A673 (cell line): ENCODE results near the gene AP2M1. TPM values are rescaled to one million over a fixed set of nuclear protein-coding genes. Genes with fewer than 3 reads are reported as not detected.

Source experiments
- BruUV-seq: library from RNA; stranded (reverse); fragments of 400-500 nt; replicated peaks from 2 replicates; lab custom pipeline; 2021; lab: Mats Ljungman, UMichigan
- CTCF ChIA-PET: fragments of 300-600 bp; sonication (Branson Sonifier 250); formaldehyde crosslinking; loops from one replicate; lab custom pipeline; 2022; ENCODE audit warnings: antibody characterized with exemption; lab: Charles Lee
- POLR2A ChIA-PET: fragments of 300-600 bp; sonication (Branson Sonifier 250); formaldehyde crosslinking; loops from one replicate; lab custom pipeline; 2022; ENCODE audit warnings: antibody characterized with exemption; ENCODE audit not compliant: low non-redundant PET; lab: Charles Lee
- DNase-seq: peaks from one replicate; pipeline ENCODE4 v3.0.0-alpha.2; 2015; ENCODE audit warnings: low spot score
- H3K27ac ChIP-seq: fragments of 200-600 bp; sonication (generic); 2 replicates; pipeline ENCODE4 v1.5.1; 2016; ENCODE audit warnings: mixed run types, low read depth, mild to moderate bottlenecking, mixed read lengths, antibody characterized with exemption, low read length; ENCODE audit not compliant: poor library complexity, severe bottlenecking
- H3K27me3 ChIP-seq: fragments of 200-600 bp; sonication (generic); replicated peaks from 2 replicates; pipeline ENCODE4 v1.6.1; 2017; ENCODE audit warnings: mixed run types, low read depth, mild to moderate bottlenecking, mixed read lengths, antibody characterized with exemption, low read length; ENCODE audit not compliant: insufficient read depth, poor library complexity
- H3K36me3 ChIP-seq: fragments of 200-600 bp; sonication (generic); 2 replicates; pipeline ENCODE4 v1.6.1; 2016; ENCODE audit warnings: mixed run types, mild to moderate bottlenecking, mixed read lengths, antibody characterized with exemption, low read length; ENCODE audit not compliant: insufficient read depth, poor library complexity, severe bottlenecking
- H3K4me1 ChIP-seq: fragments of 200-600 bp; sonication (generic); 2 replicates; pipeline ENCODE4 v1.6.1; 2017; ENCODE audit warnings: mixed run types, mild to moderate bottlenecking, mixed read lengths, antibody characterized with exemption, low read length; ENCODE audit not compliant: insufficient read depth, poor library complexity, severe bottlenecking
- H3K4me3 ChIP-seq: fragments of 200-600 bp; sonication (generic); 2 replicates; pipeline ENCODE4 v1.5.1; 2016; ENCODE audit warnings: low read depth, mixed run types, mild to moderate bottlenecking, mixed read lengths, low read length; ENCODE audit not compliant: poor library complexity, severe bottlenecking
- H3K9me3 ChIP-seq: fragments of 200-600 bp; sonication (generic); 2 replicates; pipeline ENCODE4 v1.6.1; 2016; ENCODE audit warnings: mixed run types, low read depth, mild to moderate bottlenecking, mixed read lengths, antibody characterized with exemption, low read length; ENCODE audit not compliant: poor library complexity, severe bottlenecking
- CTCF ChIP-seq: fragments of 300-800, 200-600 bp; sonication (generic); conservative IDR thresholded peaks from 2 replicates; pipeline ENCODE4 v1.5.1; 2017; ENCODE audit warnings: low read depth, mild to moderate bottlenecking, antibody characterized with exemption, low read length, moderate library complexity, mixed read lengths
- EZH2 ChIP-seq: fragments of 200-600 bp; sonication (generic); IDR thresholded peaks from 2 replicates; pipeline ENCODE4 v1.6.1; 2017; ENCODE audit warnings: borderline replicate concordance, low read depth, mild to moderate bottlenecking, mixed read lengths, antibody characterized with exemption, low read length; ENCODE audit not compliant: poor library complexity, severe bottlenecking
- intact Hi-C: fragments of 100-400 bp; cut with micrococcal nuclease; formaldehyde crosslinking; loops from one replicate; pipeline ENCODE4 v1.10.0; 2022; ENCODE audit not compliant: unreplicated experiment
- total RNA-seq: library from RNA; stranded (reverse); gene quantifications from 2 replicates; pipeline ENCODE4 v1.2.3, GENCODE V29; 2021

AP2M1 gene
- total RNA-seq, 1 experiment from 2014 or later, result 419 TPM

GRCh38 chr3:184231671-184232070, 57.0 kb downstream of the AP2M1 start:
- Histone ChIP-seq H3K4me3 (no peak overlapping the region), H3K4me1 (peaks cover 5% of the 10 kb centered on the region), H3K9me3 (no peaks in the 10 kb centered on the region), H3K27me3 (peaks cover 51% of the 10 kb centered on the region), H3K27ac (no peak overlapping the region), H3K36me3 (no peaks in the 10 kb centered on the region)
- ChIA-PET CTCF (no interaction called here), POLR2A (no interaction called here)
- DNase-seq, result no peak
- TF ChIP-seq CTCF, result no peak
- no peak for TF ChIP-seq EZH2
- no TSS peak for BruUV-seq
- intact Hi-C loops, result no loop called here

GRCh38 chr3:184233127-184233843, 58.6 kb downstream of the AP2M1 start:
- BruUV-seq, result no TSS peak
- no peak for TF ChIP-seq EZH2
- TF ChIP-seq CTCF, result no peak

More at GRCh38 chr3:184233127-184233843, 58.6 kb downstream of the AP2M1 start:
- Histone ChIP-seq H3K9me3 (no peaks in the 10 kb centered on the region), H3K27ac (no peak overlapping the region), H3K4me3 (no peak overlapping the region), H3K27me3 (peaks cover 44% of the 10 kb centered on the region), H3K4me1 (peaks cover 5% of the 10 kb centered on the region), H3K36me3 (no peaks in the 10 kb centered on the region)
- POLR2A ChIA-PET, result no interaction called here
- CTCF ChIA-PET, result no interaction called here
- intact Hi-C loops, result no loop called here
- no peak for DNase-seq

Other genes with a start within 250 kb of the AP2M1 start
- 30.3 and 32.0 TPM in 2 replicates for gene ABCC5, start 157.0 kb upstream of the AP2M1 start, total RNA-seq
- gene HTR3D, start 143.1 kb upstream of the AP2M1 start, total RNA-seq, result not detected in 2 replicates
- gene HTR3C, start 121.8 kb upstream of the AP2M1 start, total RNA-seq, result not detected in 2 replicates
- gene HTR3E, start 77.8 kb upstream of the AP2M1 start, total RNA-seq, result not detected in 2 replicates
- 57.8 and 64.2 TPM in 2 replicates for gene EIF2B5, start 39.5 kb upstream of the AP2M1 start, total RNA-seq
- gene DVL3, start 19.5 kb upstream of the AP2M1 start, total RNA-seq, result 82.6 and 83.3 TPM in 2 replicates
- 65.1 and 65.2 TPM in 2 replicates for gene ABCF3, start 11.3 kb downstream of the AP2M1 start, total RNA-seq
- gene VWA5B2, start 54.7 kb downstream of the AP2M1 start, total RNA-seq, result 0.13 TPM in 1 of 2 replicates, not detected in the other
- 68.5 and 68.8 TPM in 2 replicates for gene ALG3, start 74.1 kb downstream of the AP2M1 start, total RNA-seq
- 7.0 and 7.8 TPM in 2 replicates for gene EEF1AKMT4, start 74.8 kb downstream of the AP2M1 start, total RNA-seq
- gene CAMK2N2, start 86.7 kb downstream of the AP2M1 start, total RNA-seq, result 1.3 and 2.2 TPM in 2 replicates
- not detected in 2 replicates for gene ECE2, start 101.2 kb downstream of the AP2M1 start, total RNA-seq
- gene PSMD2, start 124.4 kb downstream of the AP2M1 start, total RNA-seq, result 622 and 645 TPM in 2 replicates
- gene EIF4G1, start 139.8 kb downstream of the AP2M1 start, total RNA-seq, result 475 and 559 TPM in 2 replicates
- gene FAM131A, start 162.7 kb downstream of the AP2M1 start, total RNA-seq, result 15.1 and 23.2 TPM in 2 replicates
- 11.2 and 14.8 TPM in 2 replicates for gene CLCN2, start 186.8 kb downstream of the AP2M1 start, total RNA-seq
- 92.1 and 92.6 TPM in 2 replicates for gene POLR2H, start 186.9 kb downstream of the AP2M1 start, total RNA-seq
- not detected in 2 replicates for gene THPO, start 203.4 kb downstream of the AP2M1 start, total RNA-seq
- gene CHRD, start 205.2 kb downstream of the AP2M1 start, total RNA-seq, result 0.06 and 0.57 TPM in 2 replicates